Measurements from ENCODE around the gene ABCG1.

The ABCG1 gene

DNA sequence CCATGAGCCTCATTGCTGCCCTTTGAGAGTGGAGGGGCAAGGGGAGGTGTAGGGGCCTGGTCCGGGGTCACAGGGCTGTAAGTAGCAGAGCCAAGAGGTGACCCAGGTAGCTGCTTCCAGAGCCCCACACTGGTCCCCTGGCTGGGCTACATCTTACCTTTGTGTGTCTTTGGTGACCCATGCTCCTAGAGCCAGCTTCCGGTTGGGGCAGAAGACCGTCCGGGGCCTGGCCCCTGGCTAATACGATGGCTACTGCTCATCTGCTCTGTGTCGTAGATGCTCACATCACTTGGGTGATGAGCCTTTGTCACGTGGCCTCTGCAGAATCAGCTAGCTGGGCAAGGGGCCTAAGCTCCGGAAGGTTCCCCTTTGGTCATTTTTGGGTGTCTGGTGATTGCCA lies 20.6 kb downstream of the ABCG1 start:
- Histone ChIP-seq H3K9me3 (replicated peaks in 1 of 11) (no peaks in the 10 kb centered on the region), H3K9ac (no peak overlapping the region; a peak in 1 of 22 replicates), H3K4me2 (peak overlapping the region; percentile 8 to 99 (median 83); a peak in 16 of 22 replicates), H3K4me1 (peaks cover 64 to 90% (median 88%) of the 10 kb centered on the region in 10 experiments), H3K27me3 (peaks cover 0 to 26% (median 15%) of the 10 kb centered on the region in 11 experiments; a peak in 14 of 22 replicates), H4K20me1 (peaks cover 18 to 88% (median 59%) of the 10 kb centered on the region in 11 experiments), H3K36me3 (peaks cover 0 to 10% (median 0%) of the 10 kb centered on the region in 11 experiments; a peak in 4 of 22 replicates), H3K27ac (no peak overlapping the region), H3K4me3 (no peak overlapping the region)
- no peak for TF ChIP-seq Cebpa-rat (IDR thresholded peaks at IDR 0.05)

DNA sequence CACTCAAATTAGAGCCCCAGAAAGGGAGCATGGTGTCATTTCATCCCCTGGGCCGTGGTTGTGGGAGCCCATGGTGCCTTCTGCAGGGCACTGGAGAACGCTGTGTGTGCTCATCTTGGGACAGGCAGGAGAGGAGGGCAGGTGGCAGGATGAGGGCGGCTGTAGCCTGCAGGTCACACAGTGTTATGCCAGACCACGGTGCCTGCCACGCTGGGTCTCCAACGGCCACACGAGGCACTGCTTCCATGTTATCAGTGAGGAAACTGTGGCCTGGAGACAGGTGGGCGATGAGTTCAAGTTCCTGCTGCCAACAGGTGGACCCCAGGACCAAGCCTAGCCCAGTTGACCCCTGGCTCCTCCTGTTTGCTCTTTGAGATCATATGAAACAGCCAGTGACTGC lies 21.0 kb downstream of the ABCG1 start:
- no peak overlapping the region for H3K4me3 ChIP-seq
- H3K27me3 ChIP-seq = peaks cover 0 to 30% (median 19%) of the 10 kb centered on the region in 11 experiments; a peak in 14 of 22 replicates
- peaks cover 22 to 92% (median 63%) of the 10 kb centered on the region in 11 experiments for H4K20me1 ChIP-seq
- TF ChIP-seq Cebpa-rat (IDR thresholded peaks at IDR 0.05) = no peak
- peak overlapping the region in 9 of 11 experiments; percentile 26 to 96 (median 83); a peak in 17 of 22 replicates for H3K4me2 ChIP-seq
- no peaks in the 10 kb centered on the region for H3K9me3 ChIP-seq (replicated peaks in 1 of 11)
- H3K27ac ChIP-seq = no peak overlapping the region
- H3K9ac ChIP-seq = no peak overlapping the region; a peak in 1 of 22 replicates
- H3K4me1 ChIP-seq = peaks cover 65 to 92% (median 85%) of the 10 kb centered on the region in 10 experiments
- H3K36me3 ChIP-seq = peaks cover 0 to 14% (median 0%) of the 10 kb centered on the region in 11 experiments; a peak in 5 of 22 replicates

DNA sequence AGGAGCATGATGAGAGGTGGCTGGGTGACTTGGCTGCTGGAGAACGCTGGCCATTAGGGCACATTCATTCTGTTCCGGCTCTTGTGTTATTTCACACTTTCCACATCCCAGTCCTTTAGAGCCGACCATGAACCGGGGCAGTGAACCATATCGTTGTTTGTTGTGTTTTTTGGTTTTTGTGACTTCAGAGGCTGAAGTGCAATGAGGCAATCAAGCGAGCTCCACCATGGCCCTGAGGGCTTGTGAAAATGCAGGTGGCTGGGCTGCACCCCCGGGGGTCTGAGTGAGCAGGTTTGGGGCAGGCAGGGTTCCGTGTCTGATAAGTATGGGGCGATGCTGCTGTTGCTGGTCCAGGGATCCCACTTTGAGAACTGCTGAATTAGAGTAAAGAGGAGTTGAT lies 23.7 kb downstream of the ABCG1 start:
- peaks cover 30 to 100% (median 84%) of the 10 kb centered on the region in 11 experiments for H4K20me1 ChIP-seq
- peak overlapping the region in 4 of 11 experiments; percentile 48 to 65 (median 60); a peak in 5 of 22 replicates for H3K27ac ChIP-seq
- H3K4me1 ChIP-seq = peaks cover 55 to 84% (median 71%) of the 10 kb centered on the region in 10 experiments
- H3K4me2 ChIP-seq = peak overlapping the region; percentile 38 to 96 (median 83)
- H3K36me3 ChIP-seq = peaks cover 0 to 21% (median 0%) of the 10 kb centered on the region in 11 experiments; a peak in 8 of 22 replicates
- H3K4me3 ChIP-seq = no peak overlapping the region
- TF ChIP-seq Cebpa-rat (IDR thresholded peaks at IDR 0.05) = peak in 3 of 11 experiments; percentile 38 to 79 (median 75); a peak in 4 of 22 replicates
- H3K27me3 ChIP-seq = peaks cover 0 to 36% (median 21%) of the 10 kb centered on the region in 11 experiments; a peak in 15 of 22 replicates
- peak overlapping the region in 4 of 11 experiments; percentile 36 to 63 (median 45); a peak in 9 of 22 replicates for H3K9ac ChIP-seq
- no peaks in the 10 kb centered on the region for H3K9me3 ChIP-seq (replicated peaks in 1 of 11)

DNA sequence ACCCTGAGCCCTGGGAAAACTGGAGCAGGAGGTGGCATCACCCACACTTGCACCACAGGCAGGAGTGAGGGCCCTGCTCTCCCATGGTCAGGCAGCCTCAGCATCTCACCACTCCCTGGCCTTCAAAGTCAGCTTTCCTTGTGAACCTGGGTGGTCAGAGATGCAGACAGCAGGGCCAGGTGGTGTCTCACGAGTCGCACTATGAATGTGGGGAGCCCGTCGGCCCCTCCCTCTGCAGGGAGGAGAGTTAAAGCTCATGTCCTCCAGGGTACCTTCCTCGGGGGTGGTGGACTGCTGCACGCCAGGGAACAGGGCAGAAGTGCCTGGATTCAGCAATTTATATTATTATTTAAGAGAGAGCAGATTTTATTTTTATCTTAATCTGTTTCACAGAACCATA lies 24.1 kb downstream of the ABCG1 start:
- no peak for TF ChIP-seq Cebpa-rat (IDR thresholded peaks at IDR 0.05)
- Histone ChIP-seq H3K4me2 (peak overlapping the region; percentile 38 to 96 (median 83)), H3K9ac (peak overlapping the region in 3 of 11 experiments; percentile 37 to 63 (median 53); a peak in 5 of 22 replicates), H3K4me1 (peaks cover 55 to 84% (median 71%) of the 10 kb centered on the region in 10 experiments), H3K4me3 (no peak overlapping the region), H3K27me3 (peaks cover 0 to 36% (median 21%) of the 10 kb centered on the region in 11 experiments; a peak in 15 of 22 replicates), H3K36me3 (peaks cover 0 to 24% (median 1%) of the 10 kb centered on the region in 11 experiments; a peak in 9 of 22 replicates), H4K20me1 (peaks cover 30 to 100% (median 89%) of the 10 kb centered on the region in 11 experiments), H3K9me3 (replicated peaks in 1 of 11) (no peaks in the 10 kb centered on the region), H3K27ac (peak overlapping the region in 4 of 11 experiments; percentile 48 to 59 (median 56); a peak in 5 of 22 replicates)

DNA sequence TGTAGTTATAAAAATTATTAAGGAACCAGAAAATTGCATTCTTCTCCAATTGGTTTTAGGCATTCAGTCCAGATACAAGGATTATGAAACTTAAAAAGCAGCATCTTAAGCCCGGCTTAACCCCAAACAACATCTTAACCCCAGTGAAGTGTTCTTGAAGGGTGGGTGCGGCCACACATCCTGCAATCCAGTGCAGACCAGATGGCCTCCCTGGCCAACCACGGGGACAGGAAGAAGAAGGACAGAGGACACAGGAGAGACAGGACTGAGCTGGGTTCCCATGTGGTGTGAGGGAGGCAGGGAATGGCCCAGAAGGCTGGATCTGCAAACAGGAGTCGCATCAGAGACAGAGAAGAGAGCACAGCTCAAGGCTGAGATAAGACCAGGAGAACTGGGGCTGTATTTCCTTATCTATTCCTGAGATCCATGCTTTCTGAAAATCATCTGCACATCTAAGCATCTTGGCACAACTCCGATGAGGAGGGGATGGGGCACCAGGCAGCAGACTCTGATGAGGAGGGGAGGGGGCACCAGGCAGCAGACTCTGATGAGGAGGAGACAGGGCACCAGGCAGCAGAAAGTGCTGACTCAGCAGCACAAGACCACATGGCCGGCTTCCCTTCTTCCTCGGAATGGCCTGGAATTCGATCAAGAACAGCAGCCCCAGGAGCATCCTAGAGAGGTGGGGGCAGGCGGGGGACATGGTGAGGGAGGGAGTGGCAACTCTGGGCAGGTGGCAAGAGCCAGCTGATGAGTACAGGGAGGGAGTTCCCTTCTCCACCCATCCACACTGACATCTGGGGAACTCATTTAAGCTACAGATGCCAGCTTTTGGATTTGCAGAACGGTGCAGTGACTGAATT lies 26.6 kb downstream of the ABCG1 start:
- Histone ChIP-seq H3K4me1 (peaks cover 63 to 84% (median 73%) of the 10 kb centered on the region in 10 experiments), H3K27ac (no peak overlapping the region), H3K36me3 (peaks cover 0 to 28% (median 6%) of the 10 kb centered on the region in 11 experiments; a peak in 11 of 22 replicates), H3K9ac (no peak overlapping the region), H3K27me3 (peaks cover 0 to 29% (median 17%) of the 10 kb centered on the region in 11 experiments; a peak in 15 of 22 replicates), H3K4me3 (no peak overlapping the region), H4K20me1 (peaks cover 26 to 100% (median 91%) of the 10 kb centered on the region in 11 experiments), H3K9me3 (replicated peaks in 1 of 11) (no peaks in the 10 kb centered on the region), H3K4me2 (peak overlapping the region; percentile 1 to 75 (median 31); a peak in 18 of 22 replicates)
- TF ChIP-seq Cebpa-rat (IDR thresholded peaks at IDR 0.05) = no peak

DNA sequence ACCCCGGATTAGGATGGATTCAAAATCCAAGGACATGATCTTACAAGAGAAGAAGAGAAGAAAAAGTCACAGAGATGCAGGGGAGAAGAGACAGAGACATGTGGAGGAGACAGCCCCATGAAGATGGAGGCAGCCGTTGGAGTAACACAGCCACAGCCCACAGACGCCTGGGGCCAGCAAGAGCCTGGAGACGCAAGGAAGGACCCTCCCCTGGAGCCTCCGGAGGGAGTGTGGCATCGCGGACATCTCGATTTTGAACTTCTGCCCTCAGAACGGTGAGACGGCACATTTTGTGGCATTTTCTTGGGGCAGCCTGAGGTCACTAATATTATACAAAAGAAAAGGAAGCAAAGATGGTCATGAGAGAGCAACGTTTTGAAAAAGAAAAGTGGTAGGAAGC lies 28.8 kb downstream of the ABCG1 start:
- TF ChIP-seq Cebpa-rat (IDR thresholded peaks at IDR 0.05) = no peak
- peaks cover 58 to 86% (median 68%) of the 10 kb centered on the region in 10 experiments for H3K4me1 ChIP-seq

DNA sequence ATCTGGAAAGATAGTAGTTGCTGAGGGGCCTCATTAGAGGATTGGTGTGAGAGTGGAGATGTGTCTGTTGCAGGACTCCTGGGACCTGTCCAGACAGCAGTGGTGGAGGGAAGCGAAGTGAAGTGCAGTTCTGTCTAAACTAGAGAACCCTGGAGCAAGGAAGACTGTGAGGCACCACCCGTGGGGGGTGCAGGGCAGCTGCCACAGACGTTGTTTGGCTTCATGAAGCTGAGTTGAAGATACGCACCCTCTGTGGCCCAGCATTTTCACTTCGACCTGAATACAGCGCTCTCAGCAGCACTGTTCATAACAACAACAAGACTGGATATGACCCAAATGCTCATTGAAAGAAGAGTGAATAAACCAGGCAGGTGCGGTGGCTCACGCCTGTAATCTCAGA lies 29.3 kb downstream of the ABCG1 start:
- Histone ChIP-seq H3K27me3 (peaks cover 0 to 25% (median 15%) of the 10 kb centered on the region in 11 experiments; a peak in 15 of 22 replicates), H3K36me3 (peaks cover 0 to 32% (median 7%) of the 10 kb centered on the region in 11 experiments; a peak in 11 of 22 replicates), H3K9me3 (replicated peaks in 1 of 11) (no peaks in the 10 kb centered on the region), H4K20me1 (peaks cover 28 to 100% (median 91%) of the 10 kb centered on the region in 11 experiments; a peak in 21 of 22 replicates), H3K4me1 (peaks cover 58 to 86% (median 68%) of the 10 kb centered on the region in 10 experiments), H3K9ac (no peak overlapping the region; a peak in 1 of 22 replicates), H3K27ac (peak overlapping the region in 1 of 11 experiments; percentile 48; a peak in 3 of 22 replicates), H3K4me3 (no peak overlapping the region), H3K4me2 (peak overlapping the region in 8 of 11 experiments; percentile 36 to 90 (median 52); a peak in 12 of 22 replicates)
- TF ChIP-seq Cebpa-rat (IDR thresholded peaks at IDR 0.05) = no peak

More for the DNA sequence above, 28.8 kb downstream of the ABCG1 start:
- Histone ChIP-seq H3K27ac (no peak overlapping the region; a peak in 2 of 22 replicates), H3K4me2 (peak overlapping the region in 9 of 11 experiments; percentile 6 to 90 (median 45); a peak in 13 of 22 replicates), H3K4me3 (no peak overlapping the region), H3K27me3 (peaks cover 0 to 29% (median 17%) of the 10 kb centered on the region in 11 experiments; a peak in 15 of 22 replicates), H4K20me1 (peaks cover 28 to 100% (median 91%) of the 10 kb centered on the region in 11 experiments), H3K36me3 (peaks cover 0 to 32% (median 7%) of the 10 kb centered on the region in 11 experiments; a peak in 11 of 22 replicates), H3K9ac (no peak overlapping the region; a peak in 1 of 22 replicates), H3K9me3 (replicated peaks in 1 of 11) (no peaks in the 10 kb centered on the region)

Measured in BLaER1 treated with 17β-estradiol and CSF1 and Interleukin-3, amounts not matched to agents 10 nM and 100 nM (cell line).